Neutrophil (primary cell): ENCODE measurements around the gene EHBP1.

ENCODE experiments used
- H3K27ac ChIP-seq: fragments of 200-600 bp; sonication (generic); 2 replicates; pipeline ENCODE4 v1.5.1; 2016; ENCODE audit warnings: mild to moderate bottlenecking, moderate library complexity
- H3K27me3 ChIP-seq: fragments of 200-600 bp; sonication (generic); 2 replicates; pipeline ENCODE4 v1.6.0; 2016; ENCODE audit warnings: mild to moderate bottlenecking
- H3K36me3 ChIP-seq: fragments of 200-600 bp; sonication (generic); 2 replicates; pipeline ENCODE4 v1.5.1; 2017
- H3K4me1 ChIP-seq, 2 experiments: fragments of 200-600 bp in 1 of 2; sonication (generic) in 1 of 2; 1 replicate in 1 of 2; 2 replicates in 1 of 2; pipeline versions ENCODE4 v1.5.1 to v1.6.1; 2013 to 2016; ENCODE audit warnings: low read depth in 1 of 2, low read length in 1 of 2, mild to moderate bottlenecking in 1 of 2, moderate library complexity in 1 of 2; ENCODE audit not compliant: control insufficient read depth in 1 of 2, insufficient read depth in 1 of 2
- H3K4me3 ChIP-seq, 2 experiments: fragments of 200-600 bp in 1 of 2; sonication (generic) in 1 of 2; 1 replicate in 1 of 2; 2 replicates in 1 of 2; pipeline ENCODE4 v1.5.1; 2013 to 2016; ENCODE audit warnings: low read depth in 1 of 2, low read length in 1 of 2, mild to moderate bottlenecking in 1 of 2, moderate library complexity in 1 of 2
- H3K9me3 ChIP-seq: fragments of 200-600 bp; sonication (generic); 2 replicates; pipeline ENCODE4 v1.5.1; 2016
- TF ChIP-seq, protein P1 (sequence below): fragments of 200-600 bp; sonication (generic); IDR thresholded peaks from 2 replicates; pipeline ENCODE4 v1.5.1; 2016; ENCODE audit warnings: antibody characterized with exemption

The EHBP1 gene

DNA sequence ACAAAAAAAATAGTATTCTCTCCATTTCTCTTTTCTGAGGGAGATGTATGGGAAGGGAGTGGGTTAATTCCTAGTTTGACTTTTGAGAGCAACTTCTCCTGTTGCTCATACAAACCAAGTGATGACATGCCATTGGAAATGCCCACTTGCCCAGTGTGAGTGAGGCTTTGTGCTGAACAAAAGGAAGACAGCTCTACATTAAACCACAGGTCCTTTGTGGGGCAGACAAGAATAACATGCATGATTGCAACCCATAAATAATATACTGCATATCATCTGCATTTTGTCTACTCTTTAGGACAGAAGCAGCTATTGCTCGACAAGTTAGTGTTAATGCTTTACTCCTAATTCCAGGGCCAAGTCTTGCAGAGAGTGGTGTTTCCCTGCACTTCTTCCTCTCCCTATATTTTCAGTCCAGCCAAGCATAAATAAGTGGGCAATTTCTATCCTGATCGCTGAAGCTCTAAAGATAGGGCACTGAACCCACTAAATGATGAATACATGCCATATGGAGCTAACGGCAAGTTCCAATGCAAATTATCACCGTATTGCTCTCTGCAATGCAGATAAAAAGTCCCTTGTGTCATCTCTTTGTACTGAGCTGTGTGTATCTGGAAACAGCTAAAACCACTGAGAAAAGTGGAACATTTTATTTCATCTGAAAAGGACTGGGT, 19.4 kb upstream of the EHBP1 start:
- Histone ChIP-seq H3K27me3 (no peaks in the 10 kb centered on the region), H3K4me3 (no peak overlapping the region), H3K9me3 (no peaks in the 10 kb centered on the region), H3K27ac (no peak overlapping the region), H3K4me1 (no peaks in the 10 kb centered on the region), H3K36me3 (no peaks in the 10 kb centered on the region)
- TF ChIP-seq, protein P1, sequence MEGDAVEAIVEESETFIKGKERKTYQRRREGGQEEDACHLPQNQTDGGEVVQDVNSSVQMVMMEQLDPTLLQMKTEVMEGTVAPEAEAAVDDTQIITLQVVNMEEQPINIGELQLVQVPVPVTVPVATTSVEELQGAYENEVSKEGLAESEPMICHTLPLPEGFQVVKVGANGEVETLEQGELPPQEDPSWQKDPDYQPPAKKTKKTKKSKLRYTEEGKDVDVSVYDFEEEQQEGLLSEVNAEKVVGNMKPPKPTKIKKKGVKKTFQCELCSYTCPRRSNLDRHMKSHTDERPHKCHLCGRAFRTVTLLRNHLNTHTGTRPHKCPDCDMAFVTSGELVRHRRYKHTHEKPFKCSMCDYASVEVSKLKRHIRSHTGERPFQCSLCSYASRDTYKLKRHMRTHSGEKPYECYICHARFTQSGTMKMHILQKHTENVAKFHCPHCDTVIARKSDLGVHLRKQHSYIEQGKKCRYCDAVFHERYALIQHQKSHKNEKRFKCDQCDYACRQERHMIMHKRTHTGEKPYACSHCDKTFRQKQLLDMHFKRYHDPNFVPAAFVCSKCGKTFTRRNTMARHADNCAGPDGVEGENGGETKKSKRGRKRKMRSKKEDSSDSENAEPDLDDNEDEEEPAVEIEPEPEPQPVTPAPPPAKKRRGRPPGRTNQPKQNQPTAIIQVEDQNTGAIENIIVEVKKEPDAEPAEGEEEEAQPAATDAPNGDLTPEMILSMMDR, result no peak

DNA sequence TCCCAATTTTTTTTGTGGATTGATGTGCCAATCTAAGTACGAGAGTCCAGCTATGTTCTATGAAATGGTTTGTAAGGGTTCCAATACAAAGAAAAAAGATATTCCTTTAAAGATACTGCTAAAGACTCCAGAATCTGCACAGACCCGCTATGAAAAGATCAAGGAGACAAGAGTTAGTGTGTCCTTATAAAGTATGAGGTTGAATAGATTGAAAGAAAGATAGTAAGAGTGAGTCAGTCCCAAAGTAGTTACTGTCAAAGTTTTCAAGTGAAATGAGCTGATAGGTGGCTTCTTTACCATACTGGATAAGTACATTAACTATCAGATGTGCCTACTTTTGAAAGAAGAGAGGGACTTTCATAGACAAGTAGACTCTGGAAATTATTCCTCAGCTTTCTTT, 17.9 kb upstream of the EHBP1 start:
- Histone ChIP-seq H3K4me3 (no peak overlapping the region), H3K36me3 (no peaks in the 10 kb centered on the region), H3K27ac (no peak overlapping the region), H3K9me3 (no peaks in the 10 kb centered on the region), H3K4me1 (no peaks in the 10 kb centered on the region), H3K27me3 (no peaks in the 10 kb centered on the region)
- TF ChIP-seq, protein P1, result no peak

DNA sequence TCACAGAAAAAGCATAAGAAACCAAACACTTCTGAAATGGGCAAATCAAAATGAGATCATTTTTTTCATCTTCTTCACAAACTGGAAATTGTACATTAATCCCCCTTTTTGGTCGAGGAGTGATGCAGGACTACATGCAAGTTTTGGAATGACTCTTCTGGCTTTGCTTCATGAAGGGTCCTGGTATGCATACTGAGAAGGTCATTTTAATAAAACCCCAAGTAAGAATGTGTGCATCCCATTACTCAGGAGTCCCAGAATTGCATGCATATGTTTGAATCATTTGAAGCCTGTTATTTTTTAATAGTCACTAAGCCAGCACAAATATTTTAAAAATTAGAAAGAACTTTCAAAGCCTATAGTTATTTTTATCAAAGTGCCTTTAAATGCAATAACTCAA, 16.7 kb upstream of the EHBP1 start:
- Histone ChIP-seq H3K36me3 (no peaks in the 10 kb centered on the region), H3K4me1 (no peaks in the 10 kb centered on the region), H3K27me3 (no peaks in the 10 kb centered on the region), H3K4me3 (no peak overlapping the region), H3K27ac (no peak overlapping the region), H3K9me3 (no peaks in the 10 kb centered on the region)
- TF ChIP-seq, protein P1, result no peak

DNA sequence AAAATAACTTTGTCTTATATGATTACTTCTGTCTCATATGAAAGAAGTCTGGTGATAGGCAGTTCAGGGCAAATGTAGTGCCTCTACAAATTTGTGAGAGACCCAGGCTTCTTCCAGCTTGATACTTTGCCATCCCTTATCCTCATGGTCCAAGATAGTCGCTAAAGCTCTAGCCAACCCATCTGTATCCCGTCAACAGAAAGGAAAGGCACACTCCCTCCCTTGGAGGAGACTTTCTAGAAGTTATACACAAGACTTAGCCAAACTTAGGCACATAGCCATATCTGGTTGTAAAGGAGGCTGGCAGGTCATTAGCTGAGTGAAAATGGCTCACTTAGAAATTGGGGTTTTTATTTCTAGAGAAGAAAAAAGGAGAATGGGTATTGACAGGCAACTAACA, 14.3 kb upstream of the EHBP1 start:
- Histone ChIP-seq H3K4me1 (no peaks in the 10 kb centered on the region), H3K27me3 (no peaks in the 10 kb centered on the region), H3K27ac (no peak overlapping the region), H3K4me3 (no peak overlapping the region), H3K36me3 (no peaks in the 10 kb centered on the region), H3K9me3 (no peaks in the 10 kb centered on the region)
- TF ChIP-seq, protein P1, result no peak

DNA sequence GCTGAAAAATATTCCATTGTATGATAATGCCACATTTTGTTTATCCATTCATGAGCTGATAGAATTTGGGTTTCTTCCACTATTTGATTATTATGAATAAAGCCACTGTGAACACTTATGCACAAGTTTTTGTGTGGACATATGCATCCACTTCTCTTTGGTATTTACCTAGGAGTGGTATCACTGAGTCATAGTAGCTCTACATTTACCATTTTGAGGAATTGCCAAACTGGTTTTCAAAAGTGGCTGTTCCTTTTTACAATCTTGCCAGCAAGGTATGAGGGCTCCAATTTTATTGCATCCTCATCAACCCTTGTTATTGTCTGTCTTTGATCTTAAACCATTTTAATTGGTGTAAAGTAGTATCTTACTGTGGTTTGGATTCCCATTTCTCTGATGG, 13.3 kb upstream of the EHBP1 start:
- H3K4me3 ChIP-seq, result no peak overlapping the region
- no peaks in the 10 kb centered on the region for H3K36me3 ChIP-seq
- H3K4me1 ChIP-seq, result no peaks in the 10 kb centered on the region
- H3K9me3 ChIP-seq, result no peaks in the 10 kb centered on the region
- TF ChIP-seq, protein P1, result no peak
- H3K27ac ChIP-seq, result no peak overlapping the region
- H3K27me3 ChIP-seq, result no peaks in the 10 kb centered on the region
